Activated CD8-positive, alpha-beta memory T cell treated with anti-CD3 and anti-CD28 coated beads for 4 hours (primary cell): Measurements from ENCODE around the gene RAB40A.
"Not testable (repeated sequence)": the region's sequence is repeated elsewhere in the genome, so short reads cannot be mapped to it uniquely, and the experiment has no call there.

Source experiments
- DNase-seq, 2 donors: peaks; one replicate each; pipeline ENCODE4 v3.0.0-alpha.2; 2020; ENCODE audit warnings: low read depth in 2 of 2

RAB40A gene

DNA sequence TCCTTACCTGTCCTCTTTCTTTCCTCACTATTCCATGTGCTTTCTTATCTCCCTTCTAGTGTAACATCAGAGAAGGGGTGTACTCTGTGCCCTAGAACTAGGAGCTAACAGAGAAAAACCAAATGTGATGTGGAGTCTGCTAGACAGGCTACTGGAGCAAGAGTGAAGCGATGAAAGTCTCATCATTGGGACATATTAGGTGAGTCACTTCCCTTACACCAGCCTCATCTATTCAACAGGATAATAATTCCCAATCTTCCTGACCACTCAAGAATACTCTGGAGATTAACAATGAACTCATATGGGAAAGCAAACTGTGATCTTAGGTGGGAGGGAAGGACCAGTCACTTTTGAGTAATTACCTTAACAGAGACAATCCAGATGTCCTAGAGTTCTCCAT lies 58.1 kb downstream of the RAB40A start:
- DNase-seq = no peak

DNA sequence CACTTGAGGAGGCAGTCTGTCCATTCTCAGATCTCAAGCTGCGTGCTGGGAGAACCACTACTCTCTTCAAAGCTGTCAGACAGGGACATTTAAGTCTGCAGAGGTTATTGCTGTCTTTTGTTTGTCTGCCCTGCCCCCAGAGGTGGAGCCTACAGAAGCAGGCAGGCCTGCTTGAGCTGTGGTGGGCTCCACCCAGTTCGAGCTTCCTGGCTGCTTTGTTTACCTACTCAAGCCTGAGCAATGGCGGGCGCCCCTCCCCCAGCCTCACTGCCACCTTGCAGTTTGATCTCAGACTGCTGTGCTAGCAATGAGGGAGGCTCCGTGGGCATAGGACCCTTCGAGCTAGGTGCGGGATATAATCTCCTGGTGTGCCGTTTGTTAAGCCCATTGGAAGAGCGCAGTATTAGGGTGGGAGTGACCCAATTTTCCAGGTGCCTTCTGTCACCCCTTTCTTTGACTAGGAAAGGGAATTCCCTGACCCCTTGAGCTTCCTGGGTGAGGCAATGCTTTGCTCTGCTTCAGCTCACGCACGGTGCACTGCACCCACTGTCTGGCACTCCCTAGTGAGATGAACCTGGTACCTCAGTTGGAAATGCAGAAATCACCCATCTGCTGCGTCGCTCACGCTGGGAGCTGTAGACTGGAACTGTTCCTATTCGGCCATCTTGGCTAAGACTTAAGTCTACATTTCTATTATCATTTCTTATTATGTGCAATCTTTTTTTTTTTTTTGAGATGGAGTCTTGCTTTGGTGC lies 59.1 kb downstream of the RAB40A start:
- DNase-seq = not testable (repeated sequence)

DNA sequence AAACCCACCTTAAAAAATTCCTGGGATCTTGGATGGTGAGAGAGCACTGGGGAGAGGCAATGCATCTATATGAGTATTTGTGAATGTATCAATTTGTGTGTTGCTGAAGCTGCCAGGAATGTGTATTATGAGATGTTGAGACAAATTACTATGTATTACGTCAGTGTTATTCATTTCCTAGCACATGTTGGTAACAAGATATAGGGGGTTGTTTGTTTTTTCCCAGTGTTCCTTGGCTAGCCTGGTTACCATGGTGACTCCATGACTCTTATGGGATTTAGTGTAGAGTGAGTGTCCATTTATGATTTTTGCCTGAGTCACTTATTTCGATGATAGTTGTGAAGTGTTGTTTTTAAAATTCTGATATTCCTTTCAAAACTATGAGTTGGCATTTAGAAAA lies 65.6 kb downstream of the RAB40A start:
- no peak for DNase-seq
